Uterus (tissue), 2 donors: Measurements from ENCODE around the gene KCNN3.

Experiments
- CTCF ChIP-seq, 4 experiments: fragments of 200-600 bp in 2 of 4; fragments of 450-650 bp in 2 of 4; sonication (generic) in 2 of 4; IDR thresholded peaks; one replicate each; pipeline ENCODE4 v1.5.1; 2016 to 2019; ENCODE audit warnings: antibody characterized with exemption in 4 of 4, mild to moderate bottlenecking in 2 of 4, moderate library complexity in 1 of 4
- POLR2A ChIP-seq, 2 donors: fragments of 450-650 bp; IDR thresholded peaks; one replicate each; pipeline ENCODE4 v1.6.1; 2016; ENCODE audit warnings: antibody characterized with exemption in 2 of 2, mild to moderate bottlenecking in 1 of 2, moderate library complexity in 1 of 2

GRCh38 chr1:154845174-154845573 is 24.9 kb downstream of the KCNN3 start:
- TF ChIP-seq CTCF (IDR thresholded peaks at IDR 0.05): no peak
- TF ChIP-seq POLR2A (IDR thresholded peaks at IDR 0.05): no peak
